Measurements from ENCODE around the gene TBXT.
"Not testable (repeated sequence)": the region's sequence is repeated elsewhere in the genome, so short reads cannot be mapped to it uniquely, and the experiment has no call there.

Gene TBXT

GRCh38 chr6:166169549-166170421, 2.1 kb upstream of the TBXT start:
- DNase-seq = no peak

GRCh38 chr6:166168616-166169548, 1.2 kb upstream of the TBXT start:
- no peak for DNase-seq

- no peak for DNase-seq
Observed at GRCh38 chr6:166167258-166167731, 356 bp downstream of the TBXT start.

- DNase-seq = no peak
Observed at GRCh38 chr6:166166314-166167257, 1.1 kb downstream of the TBXT start.

- DNase-seq = no peak
Observed at GRCh38 chr6:166165558-166166313, 1.9 kb downstream of the TBXT start.

GRCh38 chr6:166162599-166163342, 4.9 kb downstream of the TBXT start:
- DNase-seq = no peak

- no peak for DNase-seq
Observed at GRCh38 chr6:166157930-166158617, 9.6 kb downstream of the TBXT start.

- DNase-seq = no peak
Observed at GRCh38 chr6:166156942-166157341, 10.7 kb downstream of the TBXT start.

- DNase-seq = no peak
Observed at GRCh38 chr6:166153966-166154365, 13.7 kb downstream of the TBXT start.

GRCh38 chr6:166152660-166153059, 15.0 kb downstream of the TBXT start:
- no peak for DNase-seq

GRCh38 chr6:166151798-166152197, 15.9 kb downstream of the TBXT start:
- no peak for DNase-seq

GRCh38 chr6:166145751-166146150, 21.9 kb downstream of the TBXT start:
- no peak for DNase-seq

GRCh38 chr6:166143011-166143410, 24.6 kb downstream of the TBXT start:
- DNase-seq = no peak

GRCh38 chr6:166127624-166128472, 39.8 kb downstream of the TBXT start:
- no peak for DNase-seq

GRCh38 chr6:166123115-166123514, 44.5 kb downstream of the TBXT start:
- not testable (repeated sequence) for DNase-seq

GRCh38 chr6:166121726-166122125, 45.9 kb downstream of the TBXT start:
- DNase-seq = no peak

GRCh38 chr6:166119116-166119911, 48.3 kb downstream of the TBXT start:
- no peak for DNase-seq

- no peak for DNase-seq
Observed at GRCh38 chr6:166115609-166116008, 52.0 kb downstream of the TBXT start.

Data from NCI-H2171 (cell line).